IPS-NIHi7 (cell line): ENCODE data around the gene PTPRN2.

Experiments used
- DNase-seq: peaks from one replicate; pipeline ENCODE4 v3.0.0; 2012; ENCODE audit warnings: mixed read lengths; ENCODE audit errors: extremely low spot score

The PTPRN2 gene

DNA sequence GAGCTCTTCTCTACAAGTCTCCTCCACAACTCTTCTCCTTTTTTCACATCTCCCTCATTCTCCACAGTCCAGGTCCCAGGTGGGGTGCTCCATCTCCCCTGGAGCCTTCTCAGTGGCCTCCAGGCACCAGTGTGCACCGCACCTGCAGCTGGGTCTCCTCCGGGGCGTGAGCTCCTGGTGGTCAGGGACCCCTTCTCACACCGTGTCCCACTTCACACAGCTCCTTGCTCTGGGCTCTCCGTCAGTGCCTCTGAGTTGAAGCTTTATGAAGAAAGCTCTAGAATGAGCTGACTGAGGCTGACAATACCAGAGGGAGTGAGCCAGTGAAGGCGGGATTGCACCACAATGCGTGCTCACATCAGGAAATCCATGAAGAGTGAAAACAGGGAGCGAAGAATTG, 960.6 kb downstream of the PTPRN2 start:
- no peak for DNase-seq

GRCh38 chr7:157625973-157626742, 961.5 kb downstream of the PTPRN2 start:
- DNase-seq, result no peak

DNA sequence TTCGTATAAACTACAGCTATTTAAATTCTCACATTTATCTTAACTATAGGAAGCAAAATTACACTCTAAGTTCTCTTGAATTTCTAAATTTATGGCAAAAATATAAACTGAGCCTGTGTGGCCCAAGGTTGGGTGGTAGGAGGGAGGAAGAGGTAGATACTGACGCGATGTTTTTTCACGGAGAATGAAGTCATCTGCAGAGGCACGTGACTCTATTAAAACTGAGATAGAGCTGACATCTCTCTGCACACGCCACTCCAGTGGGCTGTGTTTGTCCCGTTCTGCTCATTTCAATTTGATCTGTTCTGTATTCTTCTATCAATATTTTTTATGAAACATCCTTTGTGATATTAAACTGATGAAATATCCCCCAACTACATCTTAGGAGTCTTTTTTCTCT, 964.1 kb downstream of the PTPRN2 start:
- no peak for DNase-seq

DNA sequence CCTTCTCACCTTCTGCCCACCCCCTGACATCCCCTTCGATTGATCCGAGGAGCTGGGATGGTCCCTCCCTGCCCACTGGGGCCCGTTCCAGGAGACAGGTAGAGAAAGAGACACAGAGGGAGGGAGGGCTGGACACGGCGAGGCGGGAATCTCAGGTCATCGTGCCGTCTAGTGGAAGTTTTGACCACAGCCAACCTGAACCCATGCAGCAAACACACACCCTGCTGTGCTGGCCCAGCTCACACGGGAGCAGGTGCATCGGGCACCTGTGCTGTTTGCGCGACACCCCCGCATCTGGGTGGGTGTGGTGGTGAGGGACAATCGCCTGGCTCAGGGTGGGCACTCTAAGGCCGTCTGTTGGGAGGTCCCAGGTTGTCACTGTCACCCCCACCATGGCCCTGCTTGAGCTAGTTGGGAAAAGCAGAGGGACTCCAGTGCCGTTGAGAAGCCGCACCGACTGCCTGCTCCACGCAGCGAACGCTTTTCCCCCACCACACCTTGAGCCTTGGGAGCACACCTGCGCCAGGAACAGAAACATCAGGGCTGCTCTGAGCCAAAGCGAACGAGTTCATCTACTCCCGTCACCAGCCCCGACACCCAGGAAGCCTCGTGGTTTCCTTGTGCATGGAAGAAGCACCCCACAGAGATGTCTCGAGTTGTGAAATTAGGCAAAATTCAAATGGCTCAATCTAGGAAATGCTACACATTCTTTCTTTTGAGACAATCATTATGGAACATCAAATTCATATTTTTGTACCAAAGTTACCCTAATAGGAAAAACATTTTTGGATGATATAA, 965.0 kb downstream of the PTPRN2 start:
- DNase-seq, result no peak

DNA sequence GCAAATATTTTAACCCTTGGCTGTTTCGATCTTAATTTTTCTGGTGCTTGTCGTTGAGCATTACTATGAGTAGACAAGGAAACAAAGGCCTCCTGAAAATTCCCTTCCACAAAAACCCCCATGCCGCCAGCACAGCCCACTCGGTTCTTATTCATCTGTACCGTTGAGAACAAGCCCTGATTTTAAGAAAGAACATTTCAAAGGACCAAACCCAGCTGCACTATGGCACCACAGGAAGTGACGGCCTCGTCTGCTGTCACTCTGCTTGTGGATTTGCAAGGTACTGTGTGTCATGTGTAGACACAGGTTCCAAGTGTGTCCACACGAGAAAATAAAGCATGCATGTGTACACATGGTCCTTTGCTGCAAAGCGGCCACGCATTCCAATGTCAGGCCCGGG, 965.6 kb downstream of the PTPRN2 start:
- DNase-seq, result no peak

DNA sequence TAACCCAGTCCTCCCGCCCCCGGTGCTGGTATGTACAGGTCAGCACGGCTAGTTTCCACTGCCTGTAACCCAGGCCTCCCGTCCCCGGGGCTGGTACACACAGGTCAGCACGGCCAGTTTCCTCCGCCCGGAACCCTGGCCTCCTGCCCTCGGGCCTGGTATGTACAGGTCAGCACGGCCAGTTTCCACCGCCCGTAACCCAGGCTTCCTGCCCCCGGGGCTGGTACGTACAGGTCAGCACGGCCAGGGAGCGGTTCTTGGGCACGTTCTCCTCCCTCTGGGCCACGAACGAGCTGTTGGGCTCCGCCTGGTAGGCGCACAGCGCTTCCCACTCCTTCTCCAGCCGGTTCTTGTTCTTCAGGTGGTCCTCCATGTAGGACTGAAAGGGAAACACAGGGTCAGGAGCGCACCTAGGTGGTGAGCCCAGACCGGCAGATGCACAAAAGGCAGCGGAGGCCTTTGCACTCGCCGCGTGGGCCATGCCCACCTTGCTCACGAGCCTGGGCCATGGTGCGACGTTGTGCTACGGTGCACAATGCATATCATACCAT, 966.4 kb downstream of the PTPRN2 start:
- no peak for DNase-seq

DNA sequence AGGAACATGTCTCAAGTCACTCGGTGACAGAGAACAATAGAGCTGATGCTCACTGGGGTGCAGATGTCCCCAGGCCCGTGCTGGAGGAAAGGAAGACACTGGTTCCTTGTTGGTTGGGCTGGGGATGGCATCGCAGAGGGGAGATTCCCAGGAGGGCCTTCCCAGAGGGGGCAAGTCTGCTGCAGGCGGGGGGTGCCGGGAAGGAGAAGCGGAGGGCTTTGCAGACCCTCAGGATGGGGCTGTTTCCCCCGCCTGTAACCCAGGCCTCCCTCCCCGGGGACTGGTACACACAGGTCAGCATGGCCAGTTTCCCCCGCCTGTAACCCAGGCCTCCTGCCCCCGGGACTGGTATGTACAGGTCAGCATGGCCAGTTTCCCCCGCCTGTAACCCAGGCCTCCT, 967.0 kb downstream of the PTPRN2 start:
- DNase-seq, result no peak

DNA sequence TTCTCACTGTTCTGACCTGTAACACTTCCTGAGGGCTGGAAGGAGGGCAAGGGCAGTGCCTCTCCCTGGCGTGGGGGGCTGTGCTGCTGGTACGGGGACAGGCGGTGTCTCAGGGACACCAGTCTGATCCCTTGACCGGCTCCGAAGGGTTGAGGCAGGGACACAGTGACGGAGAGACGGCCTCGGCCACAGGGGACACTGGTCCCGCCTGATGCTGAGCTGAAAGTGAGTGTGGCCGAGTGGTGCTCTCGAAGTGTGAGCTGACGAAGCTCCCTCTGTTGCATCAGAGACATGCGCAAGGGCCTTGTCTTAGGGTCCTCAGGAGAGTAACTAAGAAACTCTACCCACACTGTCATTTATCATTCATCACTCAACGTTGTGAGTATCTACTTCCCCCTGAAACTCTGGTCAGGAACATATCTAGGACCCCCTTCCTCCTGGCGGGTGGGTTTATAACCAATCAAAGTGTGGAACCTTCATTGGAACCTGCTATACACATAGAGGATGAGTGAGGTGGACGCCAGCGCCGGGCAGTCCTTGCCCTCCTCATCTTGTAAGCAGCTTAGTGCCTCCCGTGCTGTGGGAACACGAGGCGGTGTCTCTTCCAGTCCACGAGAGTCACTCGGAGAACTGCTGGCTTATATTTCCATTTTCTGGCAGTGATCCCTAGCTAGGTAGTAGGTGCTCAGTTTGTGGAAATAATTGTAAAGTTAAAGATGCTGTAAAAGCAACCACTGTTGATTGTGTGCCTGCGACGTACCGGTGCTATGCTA, 967.7 kb downstream of the PTPRN2 start:
- no peak for DNase-seq

GRCh38 chr7:157618823-157619606, 968.6 kb downstream of the PTPRN2 start:
- no peak for DNase-seq

DNA sequence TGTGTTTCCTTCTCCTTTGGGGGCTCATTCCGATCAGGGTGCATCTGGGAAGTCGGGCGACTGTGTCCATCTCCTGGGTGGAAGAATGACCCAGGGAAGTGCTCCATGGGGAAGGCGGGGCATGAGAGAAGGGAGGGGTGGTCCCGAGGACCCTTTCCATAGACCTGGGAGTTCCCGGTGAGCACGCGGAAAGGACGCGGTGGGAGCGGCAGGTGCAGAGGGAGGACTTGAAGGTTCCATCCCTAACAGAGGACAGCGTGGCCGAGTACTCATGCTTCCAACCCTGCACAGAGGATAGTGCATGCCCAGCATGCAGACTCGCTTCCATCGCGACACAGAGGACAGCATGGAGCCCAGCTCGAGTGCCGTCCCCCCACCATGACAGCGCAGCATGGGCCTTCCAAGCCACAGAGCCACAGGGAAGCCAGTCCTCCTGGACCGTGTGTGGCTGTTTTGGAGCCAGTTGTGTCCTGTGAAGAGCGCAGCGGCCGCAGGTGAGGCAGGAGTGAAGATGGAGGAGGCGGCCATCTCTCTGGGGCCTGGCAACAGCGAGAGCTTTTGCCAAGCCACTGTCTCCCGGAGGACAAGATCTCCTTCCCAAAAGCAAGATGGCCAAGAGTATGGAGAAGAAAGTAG, 969.4 kb downstream of the PTPRN2 start:
- DNase-seq, result no peak

DNA sequence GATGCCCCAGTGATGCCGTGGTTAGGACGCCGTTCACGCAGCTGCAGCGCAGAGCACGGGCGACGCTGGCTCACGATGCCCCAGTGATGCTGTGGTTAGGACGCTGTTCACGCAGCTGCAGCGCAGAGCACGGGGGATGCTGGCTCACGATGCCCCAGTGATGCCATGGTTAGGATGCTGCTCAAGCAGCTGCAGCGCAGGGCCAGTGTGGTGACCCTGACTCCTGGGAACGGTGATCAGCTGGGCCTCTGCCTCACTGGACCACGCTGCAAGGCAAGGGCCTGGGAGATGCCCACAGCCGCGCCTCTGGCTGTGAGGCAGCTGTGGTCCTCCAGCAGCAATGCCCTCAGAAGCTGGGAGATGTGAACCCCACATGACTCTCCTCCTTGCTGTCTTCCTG, 970.2 kb downstream of the PTPRN2 start:
- no peak for DNase-seq

- no peak for DNase-seq
Measured at GRCh38 chr7:157616931-157617330, 970.7 kb downstream of the PTPRN2 start.

DNA sequence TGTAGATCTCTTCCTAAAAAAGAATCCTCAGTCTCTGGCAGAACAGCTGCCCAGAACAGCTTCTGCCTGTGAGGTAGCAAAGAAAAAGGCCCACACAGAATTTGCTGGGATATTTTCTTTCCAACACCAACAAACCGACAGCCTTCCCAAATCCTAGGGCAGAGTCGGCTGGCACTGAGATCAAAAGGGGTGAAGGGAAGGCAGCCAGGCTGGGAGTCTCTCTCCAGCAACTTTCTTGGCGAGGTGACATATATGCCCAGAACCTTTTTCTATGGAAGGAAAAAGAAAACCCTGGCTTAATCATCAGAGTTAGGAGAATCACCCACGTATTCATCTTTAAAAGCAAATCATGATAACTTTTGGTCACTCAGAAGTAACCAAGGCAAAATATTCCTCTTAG, 971.2 kb downstream of the PTPRN2 start:
- no peak for DNase-seq

GRCh38 chr7:157615852-157616251, 971.8 kb downstream of the PTPRN2 start:
- DNase-seq, result no peak

GRCh38 chr7:157615101-157615817, 972.4 kb downstream of the PTPRN2 start:
- no peak for DNase-seq

- DNase-seq, result no peak
Measured at GRCh38 chr7:157614457-157615020, 973.1 kb downstream of the PTPRN2 start.

DNA sequence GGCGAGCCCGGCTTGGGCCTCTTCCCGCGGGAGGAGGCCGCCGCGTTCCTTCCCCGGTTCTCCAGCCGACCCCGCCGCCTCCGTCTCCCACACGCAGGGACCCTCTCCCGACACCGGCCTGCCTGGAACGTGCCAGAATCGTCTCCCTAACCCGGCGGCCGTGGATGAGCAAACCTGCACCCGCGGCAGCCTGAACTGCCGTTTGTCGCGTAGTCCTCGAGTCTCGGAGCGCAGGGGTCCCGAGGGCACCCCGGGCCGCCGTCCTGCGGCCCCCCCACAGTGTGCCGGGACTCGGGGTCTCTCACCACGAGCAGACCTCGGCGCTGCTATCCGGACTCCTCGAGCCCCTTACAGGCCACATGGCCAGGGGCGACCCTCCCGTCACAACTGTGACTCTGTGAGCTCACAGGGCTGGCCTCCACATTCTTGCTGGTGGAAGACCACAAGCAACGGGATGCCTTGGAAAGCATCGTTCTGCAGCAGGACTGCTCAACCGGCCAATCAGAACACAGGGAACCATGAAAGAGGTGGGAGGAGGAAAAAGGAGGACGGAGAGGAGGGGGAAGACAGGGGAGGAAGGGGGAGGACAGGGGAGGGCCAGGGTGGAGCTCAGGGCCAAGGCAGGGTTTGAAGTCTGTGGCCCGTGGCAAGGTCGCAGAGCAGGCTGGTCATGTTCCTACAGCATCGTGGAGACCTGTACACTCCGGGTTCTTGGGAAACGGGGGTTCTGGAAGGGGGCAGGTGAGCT, 973.9 kb downstream of the PTPRN2 start:
- no peak for DNase-seq

- no peak for DNase-seq
Measured at GRCh38 chr7:157612664-157613561, 974.7 kb downstream of the PTPRN2 start.
